Measurements from ENCODE around the gene CEP128. TPM values are rescaled to one million over a fixed set of nuclear protein-coding genes. Genes with fewer than 3 reads are reported as not detected.

The CEP128 gene
- total RNA-seq (2012; rRNA removed) = 4.6 and 5.8 TPM in 2 replicates

DNA sequence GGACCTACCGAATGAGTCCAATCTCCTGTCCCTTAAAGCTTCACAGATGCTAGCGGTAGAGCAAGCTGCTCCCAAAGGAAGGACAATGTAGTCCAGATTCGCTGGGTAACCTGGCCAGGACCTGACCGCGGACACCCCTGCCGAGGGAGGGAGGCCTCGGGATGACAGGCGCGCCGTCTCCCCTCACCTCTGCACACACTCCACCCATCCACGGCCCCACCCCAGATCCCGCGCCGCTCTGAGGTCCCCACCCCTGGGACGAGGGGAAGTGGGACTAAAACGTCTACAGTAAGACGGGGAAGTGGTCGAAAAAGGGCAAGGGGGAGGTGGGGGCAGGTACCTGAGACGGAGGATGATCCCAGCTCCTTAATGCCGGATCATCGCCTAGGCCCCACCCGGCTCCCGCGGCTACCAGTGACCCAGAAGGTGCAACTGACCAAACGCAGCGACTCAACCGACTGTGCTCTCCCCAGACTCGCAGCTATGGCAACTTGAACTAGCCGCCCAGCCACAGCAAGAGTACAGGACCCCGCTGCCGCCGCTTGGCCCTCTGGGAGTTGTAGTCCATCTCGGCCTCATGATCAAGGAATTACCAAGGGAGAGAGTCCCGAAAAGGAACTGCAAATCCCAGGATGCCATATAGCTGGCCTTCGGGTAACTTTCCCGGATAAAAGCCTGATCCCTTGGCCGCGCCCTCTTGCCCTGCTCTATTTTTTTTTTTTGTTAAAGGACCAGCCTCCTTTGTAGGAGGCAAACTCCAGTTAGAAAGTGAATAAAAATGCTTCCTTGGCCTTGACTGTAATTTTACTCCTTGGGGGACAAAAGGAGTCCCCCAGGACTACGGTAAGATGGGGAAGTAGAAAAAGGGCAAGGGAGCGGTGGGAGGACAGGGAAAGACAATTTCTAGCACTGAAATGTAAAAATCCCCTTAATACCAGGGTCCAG, at the start of gene CEP128:
TSS of gene CEP128 (minus strand) at position 498 of the 945 bp plus-strand sequence.
- Histone ChIP-seq H3K4me2 (ENCODE audit: low read length) (peak within 1 kb of the TSS; percentile 80), H3K27me3 (ENCODE audit: control insufficient read depth, insufficient read depth, low read length) (no peaks in the 10 kb centered on the region), H3K36me3 (ENCODE audit: insufficient read depth, low read length) (no peaks in the 10 kb centered on the region), H3K4me1 (ENCODE audit: control insufficient read depth, insufficient read depth, low read length) (peaks cover 17% of the 10 kb centered on the region), H3K9me3 (replicated peaks; ENCODE audit: low read length) (no peaks in the 10 kb centered on the region), H3K9ac (ENCODE audit: low read depth, low read length) (peak within 1 kb of the TSS; percentile 69), H3K4me3 (ENCODE audit: low read length) (peak within 1 kb of the TSS; percentile 78)

DNA sequence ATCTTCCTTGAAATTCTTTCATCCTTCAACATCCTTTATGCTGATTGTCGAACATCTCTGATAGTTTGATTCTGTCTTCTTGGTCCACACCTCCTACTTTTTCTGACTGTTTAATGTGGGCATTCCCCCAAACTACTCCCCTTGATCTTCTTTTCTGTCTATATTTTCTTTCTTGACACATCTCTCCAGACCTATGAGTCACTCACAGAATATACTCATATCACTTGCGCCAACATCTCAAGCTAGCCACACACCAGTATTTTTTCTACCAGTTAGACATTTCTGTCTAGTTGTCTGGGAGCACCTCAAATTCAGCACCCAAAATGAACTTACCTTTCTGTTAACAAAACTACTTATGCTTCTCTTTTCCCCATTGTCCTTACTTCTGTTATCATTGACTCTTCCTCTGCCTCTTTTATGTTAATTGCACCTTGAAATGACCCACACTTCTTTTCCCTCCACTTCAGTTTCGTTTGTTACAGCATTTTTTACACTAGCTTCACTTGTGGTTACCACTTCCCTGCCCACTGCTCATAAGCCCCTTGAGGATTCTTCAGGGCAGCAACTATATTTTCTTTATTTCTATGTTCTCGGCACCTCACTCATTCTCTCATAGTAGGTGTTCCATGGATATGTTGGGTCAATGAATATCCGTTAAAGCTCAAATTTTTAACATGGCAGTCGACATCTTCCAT, 47.3 kb upstream of the CEP128 start:
- Histone ChIP-seq H3K9ac (ENCODE audit: low read depth, low read length) (no peak overlapping the region), H3K36me3 (ENCODE audit: insufficient read depth, low read length) (no peaks in the 10 kb centered on the region), H3K27me3 (ENCODE audit: control insufficient read depth, insufficient read depth, low read length) (peaks cover 22% of the 10 kb centered on the region), H3K4me3 (ENCODE audit: low read length) (no peak overlapping the region), H3K4me2 (ENCODE audit: low read length) (no peak overlapping the region), H3K4me1 (ENCODE audit: control insufficient read depth, insufficient read depth, low read length) (no peaks in the 10 kb centered on the region), H3K9me3 (replicated peaks; ENCODE audit: low read length) (no peaks in the 10 kb centered on the region)

GRCh38 chr14:80988192-80988591, 46.7 kb upstream of the CEP128 start:
- peaks cover 29% of the 10 kb centered on the region for H3K27me3 ChIP-seq (ENCODE audit: control insufficient read depth, insufficient read depth, low read length)

DNA sequence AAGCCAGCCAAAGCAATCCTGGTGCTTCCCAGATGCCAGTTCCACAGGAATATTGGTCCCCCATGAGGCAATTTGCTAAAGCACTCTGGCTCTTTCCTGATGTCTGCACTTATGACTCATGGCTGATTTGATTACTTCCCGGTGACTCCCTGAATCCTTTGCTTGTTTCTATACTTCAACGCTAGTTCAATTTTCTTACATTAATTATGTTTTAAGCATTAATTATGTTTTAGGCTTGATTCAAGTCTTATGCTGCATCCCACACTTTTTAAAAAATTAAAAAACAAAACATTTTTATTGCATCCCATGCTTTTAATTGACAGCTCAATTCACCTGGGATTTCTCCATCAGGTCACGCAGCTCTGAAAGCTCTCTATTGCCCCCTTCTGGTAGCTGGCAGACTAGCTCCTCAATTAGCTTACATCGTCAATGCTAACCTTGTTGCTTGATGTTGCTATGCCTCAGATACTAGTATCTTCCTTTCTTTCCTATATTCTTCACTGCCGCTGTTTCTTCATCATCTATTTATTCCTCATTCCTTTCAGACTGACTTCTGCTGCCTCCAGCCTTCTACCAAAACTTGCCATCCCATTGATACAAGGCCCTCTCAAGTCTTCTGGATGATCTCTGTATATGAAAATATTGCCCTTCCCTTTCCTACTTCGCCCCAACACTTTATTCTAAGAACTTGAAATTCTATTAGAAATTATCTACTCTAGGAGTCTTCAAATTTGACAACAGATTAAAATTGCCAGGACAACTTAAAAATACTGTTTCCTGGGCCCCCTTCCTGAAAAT, 45.9 kb upstream of the CEP128 start:
- Histone ChIP-seq H3K9ac (ENCODE audit: low read depth, low read length) (no peak overlapping the region), H3K4me2 (ENCODE audit: low read length) (no peak overlapping the region), H3K27me3 (ENCODE audit: control insufficient read depth, insufficient read depth, low read length) (peaks cover 31% of the 10 kb centered on the region), H3K36me3 (ENCODE audit: insufficient read depth, low read length) (no peaks in the 10 kb centered on the region), H3K4me1 (ENCODE audit: control insufficient read depth, insufficient read depth, low read length) (no peaks in the 10 kb centered on the region), H3K9me3 (replicated peaks; ENCODE audit: low read length) (no peaks in the 10 kb centered on the region), H3K4me3 (ENCODE audit: low read length) (no peak overlapping the region)

More at GRCh38 chr14:80988192-80988591, 46.7 kb upstream of the CEP128 start:
- H3K9ac ChIP-seq (ENCODE audit: low read depth, low read length) = no peak overlapping the region
- H3K4me1 ChIP-seq (ENCODE audit: control insufficient read depth, insufficient read depth, low read length) = no peaks in the 10 kb centered on the region
- no peak overlapping the region for H3K4me3 ChIP-seq (ENCODE audit: low read length)
- H3K9me3 ChIP-seq (replicated peaks; ENCODE audit: low read length) = no peaks in the 10 kb centered on the region
- H3K36me3 ChIP-seq (ENCODE audit: insufficient read depth, low read length) = no peaks in the 10 kb centered on the region
- H3K4me2 ChIP-seq (ENCODE audit: low read length) = no peak overlapping the region

- Histone ChIP-seq H3K9ac (ENCODE audit: low read depth, low read length) (no peak overlapping the region), H3K4me3 (ENCODE audit: low read length) (no peak overlapping the region), H3K27me3 (ENCODE audit: control insufficient read depth, insufficient read depth, low read length) (peaks cover 26% of the 10 kb centered on the region), H3K9me3 (replicated peaks; ENCODE audit: low read length) (no peaks in the 10 kb centered on the region), H3K36me3 (ENCODE audit: insufficient read depth, low read length) (no peaks in the 10 kb centered on the region), H3K4me2 (ENCODE audit: low read length) (no peak overlapping the region), H3K4me1 (ENCODE audit: control insufficient read depth, insufficient read depth, low read length) (no peaks in the 10 kb centered on the region)
Observed at GRCh38 chr14:80982711-80983110, 41.2 kb upstream of the CEP128 start.

DNA sequence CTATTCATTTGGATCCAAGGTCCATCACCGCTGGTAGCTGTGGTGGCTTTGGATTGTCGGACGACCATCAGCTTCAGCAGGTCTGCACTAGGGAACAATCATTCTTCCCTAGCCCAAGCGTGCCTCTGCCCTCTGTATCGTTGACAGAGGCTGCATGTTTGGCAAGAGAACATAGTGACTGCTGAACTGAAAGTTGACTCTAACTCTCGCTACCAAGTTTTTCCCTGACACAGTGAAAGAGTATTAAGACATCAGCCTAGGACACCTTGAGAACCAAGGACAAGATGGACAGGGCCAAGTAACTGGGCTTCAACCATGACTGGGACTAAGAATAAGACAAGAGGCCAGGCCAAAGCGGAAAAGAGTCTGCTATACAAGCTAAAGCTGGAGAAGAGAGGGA, 40.1 kb upstream of the CEP128 start:
- Histone ChIP-seq H3K9ac (ENCODE audit: low read depth, low read length) (no peak overlapping the region), H3K4me3 (ENCODE audit: low read length) (no peak overlapping the region), H3K36me3 (ENCODE audit: insufficient read depth, low read length) (no peaks in the 10 kb centered on the region), H3K9me3 (replicated peaks; ENCODE audit: low read length) (no peaks in the 10 kb centered on the region), H3K4me1 (ENCODE audit: control insufficient read depth, insufficient read depth, low read length) (no peaks in the 10 kb centered on the region), H3K27me3 (ENCODE audit: control insufficient read depth, insufficient read depth, low read length) (peaks cover 26% of the 10 kb centered on the region), H3K4me2 (ENCODE audit: low read length) (no peak overlapping the region)

- Histone ChIP-seq H3K4me3 (ENCODE audit: low read length) (no peak overlapping the region), H3K9me3 (replicated peaks; ENCODE audit: low read length) (no peaks in the 10 kb centered on the region), H3K36me3 (ENCODE audit: insufficient read depth, low read length) (no peaks in the 10 kb centered on the region), H3K27me3 (ENCODE audit: control insufficient read depth, insufficient read depth, low read length) (peaks cover 26% of the 10 kb centered on the region), H3K4me1 (ENCODE audit: control insufficient read depth, insufficient read depth, low read length) (no peaks in the 10 kb centered on the region), H3K9ac (ENCODE audit: low read depth, low read length) (no peak overlapping the region), H3K4me2 (ENCODE audit: low read length) (no peak overlapping the region)
Observed at GRCh38 chr14:80981156-80981555, 39.6 kb upstream of the CEP128 start.

- no peaks in the 10 kb centered on the region for H3K36me3 ChIP-seq (ENCODE audit: insufficient read depth, low read length)
- H3K4me1 ChIP-seq (ENCODE audit: control insufficient read depth, insufficient read depth, low read length) = no peaks in the 10 kb centered on the region
- H3K4me2 ChIP-seq (ENCODE audit: low read length) = no peak overlapping the region
- no peak overlapping the region for H3K4me3 ChIP-seq (ENCODE audit: low read length)
- H3K9me3 ChIP-seq (replicated peaks; ENCODE audit: low read length) = no peaks in the 10 kb centered on the region
- H3K27me3 ChIP-seq (ENCODE audit: control insufficient read depth, insufficient read depth, low read length) = peaks cover 27% of the 10 kb centered on the region
- H3K9ac ChIP-seq (ENCODE audit: low read depth, low read length) = no peak overlapping the region
Observed at GRCh38 chr14:80979951-80980350, 38.4 kb upstream of the CEP128 start.

- H3K9me3 ChIP-seq (replicated peaks; ENCODE audit: low read length) = no peaks in the 10 kb centered on the region
- H3K4me2 ChIP-seq (ENCODE audit: low read length) = no peak overlapping the region
- H3K4me3 ChIP-seq (ENCODE audit: low read length) = no peak overlapping the region
- H3K9ac ChIP-seq (ENCODE audit: low read depth, low read length) = no peak overlapping the region
- H3K4me1 ChIP-seq (ENCODE audit: control insufficient read depth, insufficient read depth, low read length) = no peaks in the 10 kb centered on the region
- no peaks in the 10 kb centered on the region for H3K36me3 ChIP-seq (ENCODE audit: insufficient read depth, low read length)
- peaks cover 32% of the 10 kb centered on the region for H3K27me3 ChIP-seq (ENCODE audit: control insufficient read depth, insufficient read depth, low read length)
Observed at GRCh38 chr14:80978403-80978802, 36.9 kb upstream of the CEP128 start.

- H3K9me3 ChIP-seq (replicated peaks; ENCODE audit: low read length) = no peaks in the 10 kb centered on the region
- no peaks in the 10 kb centered on the region for H3K36me3 ChIP-seq (ENCODE audit: insufficient read depth, low read length)
- peaks cover 36% of the 10 kb centered on the region for H3K27me3 ChIP-seq (ENCODE audit: control insufficient read depth, insufficient read depth, low read length)
- no peak overlapping the region for H3K9ac ChIP-seq (ENCODE audit: low read depth, low read length)
- no peak overlapping the region for H3K4me2 ChIP-seq (ENCODE audit: low read length)
- no peaks in the 10 kb centered on the region for H3K4me1 ChIP-seq (ENCODE audit: control insufficient read depth, insufficient read depth, low read length)
- H3K4me3 ChIP-seq (ENCODE audit: low read length) = no peak overlapping the region
Observed at GRCh38 chr14:80977221-80977620, 35.7 kb upstream of the CEP128 start.

- Histone ChIP-seq H3K36me3 (ENCODE audit: insufficient read depth, low read length) (no peaks in the 10 kb centered on the region), H3K4me1 (ENCODE audit: control insufficient read depth, insufficient read depth, low read length) (no peaks in the 10 kb centered on the region), H3K9ac (ENCODE audit: low read depth, low read length) (no peak overlapping the region), H3K9me3 (replicated peaks; ENCODE audit: low read length) (no peaks in the 10 kb centered on the region), H3K27me3 (ENCODE audit: control insufficient read depth, insufficient read depth, low read length) (peaks cover 32% of the 10 kb centered on the region), H3K4me2 (ENCODE audit: low read length) (no peak overlapping the region), H3K4me3 (ENCODE audit: low read length) (no peak overlapping the region)
Observed at GRCh38 chr14:80974679-80975078, 33.1 kb upstream of the CEP128 start.

Data from skeletal muscle satellite cell (primary cell).